ENCODE measurements around the gene SEC23B. TPM values are rescaled to one million over a fixed set of nuclear protein-coding genes. Genes with fewer than 3 reads are reported as not detected.
"Not testable (repeated sequence)": the region's sequence is repeated elsewhere in the genome, so short reads cannot be mapped to it uniquely, and the experiment has no call there.

The SEC23B gene
- total RNA-seq, 1 donor from 2014 or later = 50.8 TPM

DNA sequence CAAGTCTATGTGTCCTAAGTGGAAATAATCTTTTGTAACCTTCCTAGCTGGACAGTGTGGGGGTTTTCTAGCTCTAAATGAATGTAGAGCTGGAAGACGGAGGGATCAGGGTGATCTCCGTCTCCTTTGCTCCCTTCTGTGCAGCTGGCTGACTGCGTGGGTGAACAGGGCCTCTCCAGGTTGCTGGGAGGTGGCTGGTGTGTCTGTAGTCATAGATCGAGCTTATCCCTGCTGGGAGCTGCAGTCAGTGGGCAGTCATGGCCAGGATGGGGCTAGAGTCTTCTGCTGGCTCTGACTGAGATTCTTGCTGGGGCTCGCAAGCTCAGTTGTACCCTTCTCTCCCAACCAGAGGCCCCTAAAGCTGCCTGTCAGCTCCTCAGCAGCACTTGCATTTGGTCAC, 6.4 kb downstream of the SEC23B start:
- no peak for DNase-seq (ENCODE audit: extremely low spot score, unreplicated experiment)
- Mint-ChIP-seq H3K27me3 (no peaks in the 10 kb centered on the region), H3K36me3 (peaks cover 20% of the 10 kb centered on the region), H3K4me1 (ENCODE audit: unreplicated experiment) (peaks cover 5% of the 10 kb centered on the region), H3K27ac (no peak overlapping the region), H3K9me3 (no peaks in the 10 kb centered on the region), H3K4me3 (no peak overlapping the region)
- TF ChIP-seq, protein P1, sequence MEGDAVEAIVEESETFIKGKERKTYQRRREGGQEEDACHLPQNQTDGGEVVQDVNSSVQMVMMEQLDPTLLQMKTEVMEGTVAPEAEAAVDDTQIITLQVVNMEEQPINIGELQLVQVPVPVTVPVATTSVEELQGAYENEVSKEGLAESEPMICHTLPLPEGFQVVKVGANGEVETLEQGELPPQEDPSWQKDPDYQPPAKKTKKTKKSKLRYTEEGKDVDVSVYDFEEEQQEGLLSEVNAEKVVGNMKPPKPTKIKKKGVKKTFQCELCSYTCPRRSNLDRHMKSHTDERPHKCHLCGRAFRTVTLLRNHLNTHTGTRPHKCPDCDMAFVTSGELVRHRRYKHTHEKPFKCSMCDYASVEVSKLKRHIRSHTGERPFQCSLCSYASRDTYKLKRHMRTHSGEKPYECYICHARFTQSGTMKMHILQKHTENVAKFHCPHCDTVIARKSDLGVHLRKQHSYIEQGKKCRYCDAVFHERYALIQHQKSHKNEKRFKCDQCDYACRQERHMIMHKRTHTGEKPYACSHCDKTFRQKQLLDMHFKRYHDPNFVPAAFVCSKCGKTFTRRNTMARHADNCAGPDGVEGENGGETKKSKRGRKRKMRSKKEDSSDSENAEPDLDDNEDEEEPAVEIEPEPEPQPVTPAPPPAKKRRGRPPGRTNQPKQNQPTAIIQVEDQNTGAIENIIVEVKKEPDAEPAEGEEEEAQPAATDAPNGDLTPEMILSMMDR (conservative IDR thresholded peaks at IDR 0.05) = no peak

DNA sequence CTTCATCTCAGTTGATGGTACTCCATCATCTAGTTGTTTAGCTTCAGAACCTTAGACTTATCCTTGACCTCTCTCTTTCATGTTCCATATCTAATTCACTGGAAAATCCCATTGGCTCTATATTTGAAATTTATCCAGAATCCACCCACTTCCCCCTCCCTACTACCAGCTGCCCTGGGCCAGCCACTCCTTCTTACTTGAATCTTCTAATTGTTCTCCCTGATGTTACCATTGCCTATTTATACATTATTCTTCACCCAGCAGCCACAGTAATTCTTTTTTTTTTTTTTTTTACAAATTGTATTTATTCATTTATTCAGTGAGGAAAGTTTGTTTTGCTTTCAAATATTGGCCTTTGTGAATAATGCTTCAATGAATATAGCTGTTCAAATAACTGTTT, 8.2 kb downstream of the SEC23B start:
- DNase-seq (ENCODE audit: extremely low spot score, unreplicated experiment) = no peak
- no peaks in the 10 kb centered on the region for H3K9me3 Mint-ChIP-seq
- H3K36me3 Mint-ChIP-seq = peaks cover 12% of the 10 kb centered on the region
- H3K4me3 Mint-ChIP-seq = no peak overlapping the region
- TF ChIP-seq, protein P1 (conservative IDR thresholded peaks at IDR 0.05) = no peak
- H3K4me1 Mint-ChIP-seq (ENCODE audit: unreplicated experiment) = no peaks in the 10 kb centered on the region
- H3K27ac Mint-ChIP-seq = no peak overlapping the region
- no peaks in the 10 kb centered on the region for H3K27me3 Mint-ChIP-seq

DNA sequence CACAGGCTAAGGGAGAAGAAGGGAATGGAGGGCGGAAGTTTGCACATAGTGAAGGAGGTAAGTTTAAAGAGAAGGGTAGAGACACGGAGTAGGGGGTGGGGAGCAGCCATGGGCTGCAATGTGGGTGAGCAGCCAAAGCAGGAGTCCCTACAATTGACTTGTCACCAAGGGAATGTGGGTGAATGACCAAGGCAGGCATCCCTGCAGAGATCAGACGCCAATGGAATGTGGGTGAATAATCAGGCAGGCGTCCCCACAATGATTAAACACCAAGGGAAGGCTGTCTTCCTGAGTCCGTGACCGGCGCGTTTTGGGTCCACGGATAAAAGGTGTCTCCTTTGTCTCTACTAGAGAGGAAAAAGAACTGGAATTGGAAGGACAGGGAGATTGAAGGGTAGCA, 14.3 kb downstream of the SEC23B start:
- H3K4me1 Mint-ChIP-seq (ENCODE audit: unreplicated experiment); H3K9me3 Mint-ChIP-seq; H3K36me3 Mint-ChIP-seq; DNase-seq (ENCODE audit: extremely low spot score, unreplicated experiment); H3K4me3 Mint-ChIP-seq; H3K27me3 Mint-ChIP-seq; H3K27ac Mint-ChIP-seq: not testable (repeated sequence)

DNA sequence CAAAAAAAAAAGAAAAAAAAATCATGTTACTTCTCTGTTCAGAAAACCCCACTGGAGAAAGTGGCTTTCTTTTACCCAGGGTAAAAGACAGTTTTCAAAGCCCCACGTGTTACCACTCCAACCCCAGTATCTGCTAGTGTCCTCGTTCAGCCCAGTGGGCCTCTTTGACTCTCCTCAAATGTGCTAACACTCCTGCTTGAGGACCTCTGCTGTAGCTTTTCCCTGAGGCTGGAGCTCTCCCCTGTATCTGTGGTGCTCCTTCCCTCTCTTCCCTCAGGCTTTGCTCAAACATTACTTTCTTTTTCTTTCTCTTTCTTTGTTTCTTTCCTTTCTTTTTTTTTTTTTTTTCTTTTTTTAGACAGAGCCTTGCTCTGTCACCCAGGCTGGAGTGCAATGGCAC, 15.3 kb downstream of the SEC23B start:
- no peaks in the 10 kb centered on the region for H3K4me1 Mint-ChIP-seq (ENCODE audit: unreplicated experiment)
- H3K9me3 Mint-ChIP-seq = no peaks in the 10 kb centered on the region
- H3K4me3 Mint-ChIP-seq = no peak overlapping the region
- TF ChIP-seq, protein P1 (conservative IDR thresholded peaks at IDR 0.05) = no peak
- H3K27me3 Mint-ChIP-seq = no peaks in the 10 kb centered on the region
- no peak for DNase-seq (ENCODE audit: extremely low spot score, unreplicated experiment)
- H3K36me3 Mint-ChIP-seq = peaks cover 11% of the 10 kb centered on the region
- H3K27ac Mint-ChIP-seq = no peak overlapping the region

DNA sequence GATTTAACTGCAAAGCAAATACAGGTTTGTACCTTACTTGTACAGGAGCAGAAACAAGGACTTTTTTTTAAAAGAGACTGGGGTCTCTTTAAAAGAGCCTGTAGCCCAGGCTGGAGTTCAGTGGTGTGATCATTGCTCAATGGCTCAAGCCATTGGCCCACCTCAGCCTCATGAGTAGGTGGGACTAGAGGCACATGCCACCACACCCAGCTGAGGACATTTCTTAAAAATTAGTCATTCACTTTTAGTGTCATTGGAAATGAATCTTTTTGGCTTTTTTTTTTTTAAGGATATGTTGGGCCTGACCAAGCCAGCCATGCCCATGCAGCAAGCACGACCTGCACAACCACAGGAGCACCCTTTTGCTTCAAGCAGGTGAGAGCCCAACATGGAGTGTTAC, 16.9 kb downstream of the SEC23B start:
- Mint-ChIP-seq H3K9me3 (no peaks in the 10 kb centered on the region), H3K36me3 (peaks cover 17% of the 10 kb centered on the region), H3K4me3 (no peak overlapping the region), H3K27me3 (no peaks in the 10 kb centered on the region), H3K27ac (peak overlapping the region; percentile 87), H3K4me1 (ENCODE audit: unreplicated experiment) (no peaks in the 10 kb centered on the region)
- DNase-seq (ENCODE audit: extremely low spot score, unreplicated experiment) = no peak
- TF ChIP-seq, protein P1 (conservative IDR thresholded peaks at IDR 0.05) = no peak

DNA sequence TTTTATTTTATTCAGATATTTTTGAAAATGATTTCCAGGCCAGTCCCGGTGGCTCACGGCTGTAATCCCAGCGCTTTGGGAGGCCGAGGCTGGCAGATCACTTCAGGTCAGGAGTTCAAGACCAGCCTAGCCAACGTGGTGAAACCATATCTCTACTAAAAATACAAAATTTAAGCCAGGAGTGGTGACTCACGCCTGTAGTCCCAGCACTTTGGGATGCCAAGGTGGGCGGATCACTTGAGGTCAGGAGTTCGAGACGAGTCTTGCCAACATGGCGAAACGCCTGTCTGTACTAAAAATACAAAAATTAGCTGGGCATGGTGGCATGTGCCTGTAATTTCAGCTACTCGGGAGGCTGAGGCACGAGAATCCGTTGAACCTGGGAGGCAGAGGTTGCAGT, 19.0 kb downstream of the SEC23B start:
- H3K36me3 Mint-ChIP-seq = peaks cover 26% of the 10 kb centered on the region
- not testable (repeated sequence) for H3K9me3 Mint-ChIP-seq

DNA sequence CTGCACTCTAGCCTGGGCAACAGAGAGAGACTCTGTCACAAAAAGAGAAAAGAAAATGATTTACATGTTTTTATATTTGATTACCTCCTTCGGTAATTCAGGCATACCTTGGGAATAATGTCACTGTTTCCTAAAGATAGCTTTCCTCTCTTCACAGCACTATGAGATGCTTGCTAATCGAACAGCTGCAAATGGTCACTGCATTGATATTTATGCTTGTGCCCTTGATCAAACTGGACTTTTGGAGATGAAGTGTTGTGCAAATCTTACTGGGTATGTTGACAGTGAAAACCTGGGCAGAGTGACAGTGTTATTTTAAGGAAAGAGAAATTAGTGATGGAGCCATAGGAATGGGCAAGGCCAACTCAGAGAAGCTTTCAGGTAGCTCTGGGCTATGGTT, 19.6 kb downstream of the SEC23B start:
- H3K27ac Mint-ChIP-seq = no peak overlapping the region
- DNase-seq (ENCODE audit: extremely low spot score, unreplicated experiment) = no peak
- H3K4me3 Mint-ChIP-seq = no peak overlapping the region
- TF ChIP-seq, protein P1 (conservative IDR thresholded peaks at IDR 0.05) = no peak
- no peaks in the 10 kb centered on the region for H3K9me3 Mint-ChIP-seq
- H3K4me1 Mint-ChIP-seq (ENCODE audit: unreplicated experiment) = no peaks in the 10 kb centered on the region
- H3K27me3 Mint-ChIP-seq = no peaks in the 10 kb centered on the region
- H3K36me3 Mint-ChIP-seq = peaks cover 31% of the 10 kb centered on the region

More for the DNA sequence above, 19.0 kb downstream of the SEC23B start:
- not testable (repeated sequence) for H3K27me3 Mint-ChIP-seq; DNase-seq (ENCODE audit: extremely low spot score, unreplicated experiment); H3K27ac Mint-ChIP-seq; H3K4me1 Mint-ChIP-seq (ENCODE audit: unreplicated experiment); H3K4me3 Mint-ChIP-seq
